Liver (tissue), 9 donors: ENCODE results near the gene BACH2. TPM values are rescaled to one million over a fixed set of nuclear protein-coding genes. Genes with fewer than 3 reads are reported as not detected.

Experiments used
- DNase-seq: peaks from one replicate; pipeline ENCODE4 v3.0.0-alpha.2; 2017; ENCODE audit warnings: low spot score
- H3K27ac ChIP-seq, 2 donors: one replicate each; pipeline ENCODE4 v1.7.0; 2013; ENCODE audit warnings: inconsistent platforms in 2 of 2, low read length in 2 of 2, control low read depth in 1 of 2, low read depth in 1 of 2, mild to moderate bottlenecking in 1 of 2
- H3K27me3 ChIP-seq, 4 donors: one replicate each; pipeline versions ENCODE4 v1.6.1 to v1.7.0; 2013; ENCODE audit warnings: low read length in 3 of 4, inconsistent platforms in 1 of 4, mild to moderate bottlenecking in 1 of 4, moderate library complexity in 1 of 4; ENCODE audit not compliant: control insufficient read depth in 4 of 4, insufficient read depth in 4 of 4
- H3K36me3 ChIP-seq, 4 donors: one replicate each; pipeline versions ENCODE4 v1.6.1 to v1.7.0; 2013; ENCODE audit warnings: low read length in 3 of 4, mild to moderate bottlenecking in 3 of 4, low read depth in 1 of 4, moderate library complexity in 1 of 4; ENCODE audit not compliant: control insufficient read depth in 4 of 4, insufficient read depth in 3 of 4
- H3K4me1 ChIP-seq, 4 donors: one replicate each; pipeline versions ENCODE4 v1.6.1 to v1.7.0; 2013; ENCODE audit warnings: low read length in 3 of 4, mild to moderate bottlenecking in 3 of 4, moderate library complexity in 1 of 4; ENCODE audit not compliant: control insufficient read depth in 4 of 4, insufficient read depth in 4 of 4
- H3K4me3 ChIP-seq, 3 donors: one replicate each; pipeline versions ENCODE4 v1.6.1 to v1.7.0; 2013; ENCODE audit warnings: low read length in 3 of 3, control low read depth in 1 of 3, low read depth in 1 of 3, mild to moderate bottlenecking in 1 of 3
- H3K9ac ChIP-seq, 2 donors: one replicate each; pipeline ENCODE4 v1.7.0; 2013; ENCODE audit warnings: low read length in 2 of 2, mild to moderate bottlenecking in 2 of 2, moderate library complexity in 2 of 2, control low read depth in 1 of 2, low read depth in 1 of 2
- H3K9me3 ChIP-seq, 4 donors: one replicate each; pipeline versions ENCODE4 v1.6.1 to v1.7.0; 2013; ENCODE audit warnings: low read length in 3 of 4; ENCODE audit not compliant: control insufficient read depth in 4 of 4
- EGR1 ChIP-seq, 2 donors: IDR thresholded peaks; 2 replicates each; pipeline ENCODE4 v1.6.1; 2016 to 2018; ENCODE audit warnings: antibody characterized with exemption in 2 of 2, low read depth in 2 of 2
- FOXA1 ChIP-seq: IDR thresholded peaks from 2 replicates; pipeline ENCODE4 v1.6.1; 2016; ENCODE audit warnings: antibody characterized with exemption
- FOXA2 ChIP-seq: IDR thresholded peaks from 2 replicates; pipeline ENCODE4 v1.6.1; 2016; ENCODE audit warnings: antibody characterized with exemption
- GABPA ChIP-seq, 2 donors: IDR thresholded peaks in 1 of 2; conservative IDR thresholded peaks in 1 of 2; 2 replicates each; pipeline ENCODE4 v1.6.1; 2016; ENCODE audit warnings: antibody characterized with exemption in 2 of 2, mild to moderate bottlenecking in 1 of 2, moderate library complexity in 1 of 2
- HNF4A ChIP-seq, 2 donors: conservative IDR thresholded peaks; 2 replicates each; pipeline ENCODE4 v1.6.1; 2016; ENCODE audit warnings: antibody characterized with exemption in 2 of 2, mild to moderate bottlenecking in 2 of 2
- HNF4G ChIP-seq: IDR thresholded peaks from 2 replicates; pipeline ENCODE4 v1.6.1; 2016; ENCODE audit warnings: antibody characterized with exemption
- JUND ChIP-seq, 2 donors: IDR thresholded peaks; 2 replicates each; pipeline ENCODE4 v1.6.1; 2016; ENCODE audit warnings: antibody characterized with exemption in 2 of 2
- NR2F2 ChIP-seq: IDR thresholded peaks from 2 replicates; pipeline ENCODE4 v1.6.1; 2016; ENCODE audit warnings: antibody characterized with exemption
- RAD21 ChIP-seq, 2 donors: IDR thresholded peaks; 2 replicates each; pipeline ENCODE4 v1.6.1; 2016; ENCODE audit warnings: antibody characterized with exemption in 2 of 2, mild to moderate bottlenecking in 2 of 2
- RXRA ChIP-seq, 2 donors: IDR thresholded peaks; 2 replicates each; pipeline ENCODE4 v1.6.1; 2017 to 2018; ENCODE audit warnings: antibody characterized with exemption in 2 of 2, mild to moderate bottlenecking in 1 of 2
- SP1 ChIP-seq: IDR thresholded peaks from 2 replicates; pipeline ENCODE4 v1.6.1; 2018; ENCODE audit warnings: antibody characterized with exemption, mild to moderate bottlenecking
- TAF1 ChIP-seq: conservative IDR thresholded peaks from 2 replicates; pipeline ENCODE4 v1.6.1; 2016; ENCODE audit warnings: antibody characterized with exemption, mild to moderate bottlenecking
- YY1 ChIP-seq: IDR thresholded peaks from 2 replicates; pipeline ENCODE4 v1.6.1; 2016; ENCODE audit warnings: antibody characterized with exemption, mild to moderate bottlenecking
- WGBS: extraction: QIAGEN DNeasy Blood & Tissue Kit; methylation state at CpG from one replicate; pipeline ENCODE4 v1.1.7; 2013; 5-methylcytosine and 5-hydroxymethylcytosine counted together
- polyA plus RNA-seq, 2 donors: library from polyadenylated mRNA; stranded (reverse) in 1 of 2; unstranded in 1 of 2; fragments of 200-250 nt in 1 of 2; fragments of >200 nt in 1 of 2; fragmentation: Nextera tagmentation in 1 of 2; extraction: Ambion mirVana in 1 of 2; gene quantifications; one replicate each; pipeline versions ENCODE4 v1.2.1 to v1.2.3, GENCODE V29; 2013 to 2015
- total RNA-seq, 2 donors: library from RNA; depleted of rRNA; stranded (reverse); fragments of >200 nt; gene quantifications; one replicate each; pipeline ENCODE4 v1.2.3, GENCODE V29; 2014
- TF ChIP-seq, protein P1 (sequence below): IDR thresholded peaks from 2 replicates; pipeline ENCODE4 v1.6.1; 2016; ENCODE audit warnings: antibody characterized with exemption
- TF ChIP-seq, protein P2 (sequence below): IDR thresholded peaks from 2 replicates; pipeline ENCODE4 v1.6.1; 2016; ENCODE audit warnings: antibody characterized with exemption
- TF ChIP-seq, protein P3 (sequence below): fragments of 150-350 bp; IDR thresholded peaks from 2 replicates; pipeline ENCODE4 v1.5.1; 2017; ENCODE audit warnings: improper control_type of control experiment, low read depth, low read length; ENCODE audit not compliant: missing input control
- TF ChIP-seq, protein P4 (sequence below): IDR thresholded peaks from 2 replicates; pipeline ENCODE4 v1.6.1; 2016; ENCODE audit warnings: antibody characterized with exemption
- TF ChIP-seq, protein P5 (sequence below): IDR thresholded peaks from 2 replicates; pipeline ENCODE4 v1.6.1; 2016; ENCODE audit warnings: antibody characterized with exemption, mild to moderate bottlenecking
- donor health status: healthy.
- donor health status: healthy.
- donor health status: healthy.
- donor health status: healthy.
- donor health status: healthy.

Gene BACH2
- total and polyA plus RNA-seq, 4 donors: 1.9 to 3.7 (median 1.9) TPM

DNA sequence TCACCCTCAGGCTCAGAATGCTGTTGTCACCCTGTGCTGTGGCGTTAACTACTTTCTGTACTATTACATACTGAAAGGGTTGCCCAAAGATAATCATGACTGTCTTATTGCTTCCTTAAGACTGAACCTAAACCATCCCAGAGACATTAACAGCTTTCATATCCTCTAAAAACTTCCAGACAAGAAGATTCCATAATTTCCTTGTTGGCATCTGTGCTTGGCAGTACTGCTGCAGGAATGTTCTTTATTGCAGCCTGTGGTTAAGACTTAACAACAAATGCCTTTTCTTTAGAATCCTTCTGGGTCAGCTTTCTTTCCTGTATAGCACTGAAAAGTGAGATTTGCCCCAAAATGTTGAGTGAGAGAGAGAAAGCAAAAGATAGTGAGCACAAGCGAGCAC lies 292.7 kb downstream of the BACH2 start:
- 95% methylated on average over 2 of the region's 2 CpGs for WGBS
- H3K4me1 ChIP-seq: peaks cover 0 to 4% (median 1%) of the 10 kb centered on the region in 4 donors
- H3K4me3 ChIP-seq: no peak overlapping the region
- H3K27me3 ChIP-seq: no peaks in the 10 kb centered on the region
- H3K27ac ChIP-seq: no peak overlapping the region
- no peak for DNase-seq
- H3K9me3 ChIP-seq: no peaks in the 10 kb centered on the region
- TF ChIP-seq, protein P1, sequence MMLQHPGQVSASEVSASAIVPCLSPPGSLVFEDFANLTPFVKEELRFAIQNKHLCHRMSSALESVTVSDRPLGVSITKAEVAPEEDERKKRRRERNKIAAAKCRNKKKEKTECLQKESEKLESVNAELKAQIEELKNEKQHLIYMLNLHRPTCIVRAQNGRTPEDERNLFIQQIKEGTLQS: no peak
- TF ChIP-seq, protein P2, sequence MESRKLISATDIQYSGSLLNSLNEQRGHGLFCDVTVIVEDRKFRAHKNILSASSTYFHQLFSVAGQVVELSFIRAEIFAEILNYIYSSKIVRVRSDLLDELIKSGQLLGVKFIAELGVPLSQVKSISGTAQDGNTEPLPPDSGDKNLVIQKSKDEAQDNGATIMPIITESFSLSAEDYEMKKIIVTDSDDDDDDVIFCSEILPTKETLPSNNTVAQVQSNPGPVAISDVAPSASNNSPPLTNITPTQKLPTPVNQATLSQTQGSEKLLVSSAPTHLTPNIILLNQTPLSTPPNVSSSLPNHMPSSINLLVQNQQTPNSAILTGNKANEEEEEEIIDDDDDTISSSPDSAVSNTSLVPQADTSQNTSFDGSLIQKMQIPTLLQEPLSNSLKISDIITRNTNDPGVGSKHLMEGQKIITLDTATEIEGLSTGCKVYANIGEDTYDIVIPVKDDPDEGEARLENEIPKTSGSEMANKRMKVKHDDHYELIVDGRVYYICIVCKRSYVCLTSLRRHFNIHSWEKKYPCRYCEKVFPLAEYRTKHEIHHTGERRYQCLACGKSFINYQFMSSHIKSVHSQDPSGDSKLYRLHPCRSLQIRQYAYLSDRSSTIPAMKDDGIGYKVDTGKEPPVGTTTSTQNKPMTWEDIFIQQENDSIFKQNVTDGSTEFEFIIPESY: no peak
- TF ChIP-seq TAF1 (no peak), EGR1 (IDR thresholded peaks at IDR 0.05; ENCODE audit: low read depth in 2 of 2) (no peak), SP1 (no peak), FOXA2 (no peak), HNF4A (conservative IDR thresholded peaks at IDR 0.05) (no peak), YY1 (no peak), FOXA1 (no peak), HNF4G (no peak), JUND (IDR thresholded peaks at IDR 0.05) (no peak), RAD21 (IDR thresholded peaks at IDR 0.05) (no peak), GABPA (IDR thresholded peaks at IDR 0.05 in 1 of 2, conservative IDR thresholded peaks at IDR 0.05 in 1 of 2) (no peak), NR2F2 (no peak), RXRA (IDR thresholded peaks at IDR 0.05) (no peak)
- TF ChIP-seq, protein P3, sequence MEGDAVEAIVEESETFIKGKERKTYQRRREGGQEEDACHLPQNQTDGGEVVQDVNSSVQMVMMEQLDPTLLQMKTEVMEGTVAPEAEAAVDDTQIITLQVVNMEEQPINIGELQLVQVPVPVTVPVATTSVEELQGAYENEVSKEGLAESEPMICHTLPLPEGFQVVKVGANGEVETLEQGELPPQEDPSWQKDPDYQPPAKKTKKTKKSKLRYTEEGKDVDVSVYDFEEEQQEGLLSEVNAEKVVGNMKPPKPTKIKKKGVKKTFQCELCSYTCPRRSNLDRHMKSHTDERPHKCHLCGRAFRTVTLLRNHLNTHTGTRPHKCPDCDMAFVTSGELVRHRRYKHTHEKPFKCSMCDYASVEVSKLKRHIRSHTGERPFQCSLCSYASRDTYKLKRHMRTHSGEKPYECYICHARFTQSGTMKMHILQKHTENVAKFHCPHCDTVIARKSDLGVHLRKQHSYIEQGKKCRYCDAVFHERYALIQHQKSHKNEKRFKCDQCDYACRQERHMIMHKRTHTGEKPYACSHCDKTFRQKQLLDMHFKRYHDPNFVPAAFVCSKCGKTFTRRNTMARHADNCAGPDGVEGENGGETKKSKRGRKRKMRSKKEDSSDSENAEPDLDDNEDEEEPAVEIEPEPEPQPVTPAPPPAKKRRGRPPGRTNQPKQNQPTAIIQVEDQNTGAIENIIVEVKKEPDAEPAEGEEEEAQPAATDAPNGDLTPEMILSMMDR: no peak
- TF ChIP-seq, protein P4, sequence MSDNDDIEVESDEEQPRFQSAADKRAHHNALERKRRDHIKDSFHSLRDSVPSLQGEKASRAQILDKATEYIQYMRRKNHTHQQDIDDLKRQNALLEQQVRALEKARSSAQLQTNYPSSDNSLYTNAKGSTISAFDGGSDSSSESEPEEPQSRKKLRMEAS: no peak
- TF ChIP-seq, protein P5, sequence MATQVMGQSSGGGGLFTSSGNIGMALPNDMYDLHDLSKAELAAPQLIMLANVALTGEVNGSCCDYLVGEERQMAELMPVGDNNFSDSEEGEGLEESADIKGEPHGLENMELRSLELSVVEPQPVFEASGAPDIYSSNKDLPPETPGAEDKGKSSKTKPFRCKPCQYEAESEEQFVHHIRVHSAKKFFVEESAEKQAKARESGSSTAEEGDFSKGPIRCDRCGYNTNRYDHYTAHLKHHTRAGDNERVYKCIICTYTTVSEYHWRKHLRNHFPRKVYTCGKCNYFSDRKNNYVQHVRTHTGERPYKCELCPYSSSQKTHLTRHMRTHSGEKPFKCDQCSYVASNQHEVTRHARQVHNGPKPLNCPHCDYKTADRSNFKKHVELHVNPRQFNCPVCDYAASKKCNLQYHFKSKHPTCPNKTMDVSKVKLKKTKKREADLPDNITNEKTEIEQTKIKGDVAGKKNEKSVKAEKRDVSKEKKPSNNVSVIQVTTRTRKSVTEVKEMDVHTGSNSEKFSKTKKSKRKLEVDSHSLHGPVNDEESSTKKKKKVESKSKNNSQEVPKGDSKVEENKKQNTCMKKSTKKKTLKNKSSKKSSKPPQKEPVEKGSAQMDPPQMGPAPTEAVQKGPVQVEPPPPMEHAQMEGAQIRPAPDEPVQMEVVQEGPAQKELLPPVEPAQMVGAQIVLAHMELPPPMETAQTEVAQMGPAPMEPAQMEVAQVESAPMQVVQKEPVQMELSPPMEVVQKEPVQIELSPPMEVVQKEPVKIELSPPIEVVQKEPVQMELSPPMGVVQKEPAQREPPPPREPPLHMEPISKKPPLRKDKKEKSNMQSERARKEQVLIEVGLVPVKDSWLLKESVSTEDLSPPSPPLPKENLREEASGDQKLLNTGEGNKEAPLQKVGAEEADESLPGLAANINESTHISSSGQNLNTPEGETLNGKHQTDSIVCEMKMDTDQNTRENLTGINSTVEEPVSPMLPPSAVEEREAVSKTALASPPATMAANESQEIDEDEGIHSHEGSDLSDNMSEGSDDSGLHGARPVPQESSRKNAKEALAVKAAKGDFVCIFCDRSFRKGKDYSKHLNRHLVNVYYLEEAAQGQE: no peak
- H3K9ac ChIP-seq: no peak overlapping the region
- peaks cover 0 to 3% (median 0%) of the 10 kb centered on the region in 4 donors for H3K36me3 ChIP-seq
